Measurements from ENCODE around the gene GPR32.

DNA sequence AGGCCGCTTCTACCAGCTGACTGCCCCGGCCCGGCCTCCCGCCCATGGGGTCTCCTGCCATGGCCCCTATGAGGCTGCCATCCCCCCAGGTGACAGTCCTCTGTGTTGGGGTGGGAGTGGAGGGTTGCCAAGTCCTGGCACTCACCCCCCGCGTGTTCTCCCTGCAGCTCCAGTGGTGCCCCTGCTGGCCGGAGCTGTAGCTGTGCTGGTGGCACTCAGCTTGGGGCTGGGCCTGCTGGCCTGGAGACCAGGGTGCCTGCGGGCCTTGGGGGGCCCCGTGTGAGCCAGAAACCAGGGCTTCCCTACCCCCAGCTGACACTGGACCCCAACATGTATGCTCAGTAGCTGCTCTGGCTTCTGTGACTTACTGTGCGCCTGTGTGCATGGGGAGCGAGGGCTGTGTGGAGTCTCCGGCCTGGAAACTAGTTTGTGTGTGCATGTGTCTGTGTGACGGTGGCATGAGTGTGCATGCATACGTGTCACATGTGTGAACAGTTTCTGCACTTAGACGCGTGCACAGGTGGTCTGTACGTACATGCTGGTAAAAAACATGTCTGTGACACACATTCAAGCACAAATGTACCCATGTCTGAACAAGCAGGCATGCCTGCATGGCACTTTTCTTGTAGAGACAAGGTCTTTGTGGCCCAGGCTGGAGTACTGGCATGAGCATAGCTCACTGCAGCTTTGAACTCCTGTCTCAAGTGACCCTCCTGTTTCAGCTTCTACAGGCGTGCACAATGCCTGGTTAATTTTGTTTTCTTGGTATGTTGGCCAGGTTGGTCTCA lies 24.8 kb downstream of the GPR32 start:
- TF ChIP-seq, protein P1, sequence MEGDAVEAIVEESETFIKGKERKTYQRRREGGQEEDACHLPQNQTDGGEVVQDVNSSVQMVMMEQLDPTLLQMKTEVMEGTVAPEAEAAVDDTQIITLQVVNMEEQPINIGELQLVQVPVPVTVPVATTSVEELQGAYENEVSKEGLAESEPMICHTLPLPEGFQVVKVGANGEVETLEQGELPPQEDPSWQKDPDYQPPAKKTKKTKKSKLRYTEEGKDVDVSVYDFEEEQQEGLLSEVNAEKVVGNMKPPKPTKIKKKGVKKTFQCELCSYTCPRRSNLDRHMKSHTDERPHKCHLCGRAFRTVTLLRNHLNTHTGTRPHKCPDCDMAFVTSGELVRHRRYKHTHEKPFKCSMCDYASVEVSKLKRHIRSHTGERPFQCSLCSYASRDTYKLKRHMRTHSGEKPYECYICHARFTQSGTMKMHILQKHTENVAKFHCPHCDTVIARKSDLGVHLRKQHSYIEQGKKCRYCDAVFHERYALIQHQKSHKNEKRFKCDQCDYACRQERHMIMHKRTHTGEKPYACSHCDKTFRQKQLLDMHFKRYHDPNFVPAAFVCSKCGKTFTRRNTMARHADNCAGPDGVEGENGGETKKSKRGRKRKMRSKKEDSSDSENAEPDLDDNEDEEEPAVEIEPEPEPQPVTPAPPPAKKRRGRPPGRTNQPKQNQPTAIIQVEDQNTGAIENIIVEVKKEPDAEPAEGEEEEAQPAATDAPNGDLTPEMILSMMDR (IDR thresholded peaks at IDR 0.05), result peak in 1 of 7 experiments; percentile 11
- TF ChIP-seq POLR2A (IDR thresholded peaks at IDR 0.05), result no peak

All from body of pancreas (tissue), 4 donors.